ENCODE data around the gene UPF1.

GRCh38 chr19:18815673-18816072 is 16.1 kb upstream of the UPF1 start:
- TF ChIP-seq GATA2 (IDR thresholded peaks at IDR 0.05; ENCODE audit: low read depth, low read length) (no peak), GATA3 (IDR thresholded peaks at IDR 0.05; ENCODE audit: low read depth, low read length) (no peak)
